IPS-20b (cell line): ENCODE results near the gene TAL1.

Experiments used
- H3K27ac ChIP-seq: one replicate; pipeline ENCODE4 v1.5.1; 2013; ENCODE audit warnings: low read length
- H3K27me3 ChIP-seq: 2 replicates; pipeline ENCODE4 v1.6.1; 2013; ENCODE audit warnings: mild to moderate bottlenecking, low read length, inconsistent platforms; ENCODE audit not compliant: insufficient read depth
- H3K36me3 ChIP-seq: 2 replicates; pipeline ENCODE4 v1.6.1; 2013; ENCODE audit warnings: low read depth, mild to moderate bottlenecking, inconsistent platforms, low read length, moderate library complexity; ENCODE audit not compliant: insufficient read depth
- H3K4me1 ChIP-seq: 2 replicates; pipeline ENCODE4 v1.6.1; 2013; ENCODE audit warnings: mild to moderate bottlenecking, control low read depth, inconsistent platforms, low read length, moderate library complexity; ENCODE audit not compliant: insufficient read depth
- H3K4me3 ChIP-seq: 2 replicates; pipeline ENCODE4 v1.5.1; 2013; ENCODE audit warnings: mild to moderate bottlenecking, low read length, inconsistent platforms
- H3K9ac ChIP-seq: 2 replicates; pipeline ENCODE4 v1.6.1; 2013; ENCODE audit warnings: low read depth, mild to moderate bottlenecking, inconsistent platforms, low read length, moderate library complexity
- H3K9me3 ChIP-seq: 2 replicates; pipeline ENCODE4 v1.6.1; 2013; ENCODE audit warnings: mild to moderate bottlenecking, low read depth, low read length, inconsistent platforms; ENCODE audit not compliant: insufficient read depth

Gene TAL1

GRCh38 chr1:47241114-47242113, 9.4 kb upstream of the TAL1 start:
- no peak overlapping the region for H3K4me3 ChIP-seq
- no peaks in the 10 kb centered on the region for H3K9me3 ChIP-seq
- no peak overlapping the region for H3K9ac ChIP-seq
- H3K27me3 ChIP-seq = peaks cover 64% of the 10 kb centered on the region
- H3K4me1 ChIP-seq = no peaks in the 10 kb centered on the region; the same call in 1 of the 2 replicates
- H3K36me3 ChIP-seq = no peaks in the 10 kb centered on the region
- H3K27ac ChIP-seq = no peak overlapping the region

- no peak overlapping the region for H3K9ac ChIP-seq
- H3K4me3 ChIP-seq = no peak overlapping the region
- no peaks in the 10 kb centered on the region for H3K36me3 ChIP-seq
- H3K27ac ChIP-seq = no peak overlapping the region
- H3K4me1 ChIP-seq = peaks cover 3% of the 10 kb centered on the region; the same call in 1 of the 2 replicates
- H3K9me3 ChIP-seq = no peaks in the 10 kb centered on the region
- peaks cover 80% of the 10 kb centered on the region for H3K27me3 ChIP-seq
Observed at GRCh38 chr1:47238935-47239592, 7.0 kb upstream of the TAL1 start.

- H3K36me3 ChIP-seq = no peaks in the 10 kb centered on the region
- H3K9ac ChIP-seq = no peak overlapping the region
- no peaks in the 10 kb centered on the region; the same call in 1 of the 2 replicates for H3K9me3 ChIP-seq
- H3K27ac ChIP-seq = no peak overlapping the region
- H3K27me3 ChIP-seq = peaks cover 87% of the 10 kb centered on the region
- H3K4me3 ChIP-seq = no peak overlapping the region
- H3K4me1 ChIP-seq = 0 out of 2 replicates have a peak, but pooled peaks cover 8% of the 10 kb centered on the region
Observed at GRCh38 chr1:47235806-47236205, 3.8 kb upstream of the TAL1 start.

- peaks cover 92% of the 10 kb centered on the region for H3K27me3 ChIP-seq
- peaks cover 11% of the 10 kb centered on the region; the same call in 1 of the 2 replicates for H3K4me1 ChIP-seq
- H3K4me3 ChIP-seq = 0 out of 2 replicates have a peak overlapping the region, but pooled peaks have one; percentile 19
- H3K36me3 ChIP-seq = no peaks in the 10 kb centered on the region
- no peaks in the 10 kb centered on the region; the same call in 1 of the 2 replicates for H3K9me3 ChIP-seq
- no peak overlapping the region for H3K27ac ChIP-seq
- no peak overlapping the region for H3K9ac ChIP-seq
Observed at GRCh38 chr1:47235241-47235681, 3.2 kb upstream of the TAL1 start.

GRCh38 chr1:47233186-47233585, 1.2 kb upstream of the TAL1 start:
- peaks cover 97% of the 10 kb centered on the region for H3K27me3 ChIP-seq
- no peak overlapping the region for H3K4me3 ChIP-seq
- H3K27ac ChIP-seq = no peak overlapping the region
- no peak overlapping the region for H3K9ac ChIP-seq
- H3K36me3 ChIP-seq = no peaks in the 10 kb centered on the region
- H3K4me1 ChIP-seq = peaks cover 26% of the 10 kb centered on the region; the same call in 1 of the 2 replicates
- H3K9me3 ChIP-seq = no peaks in the 10 kb centered on the region; the same call in 1 of the 2 replicates

GRCh38 chr1:47231301-47232186, 481 bp downstream of the TAL1 start:
- Histone ChIP-seq H3K36me3 (no peaks in the 10 kb centered on the region), H3K27me3 (peaks cover 100% of the 10 kb centered on the region), H3K9ac (no peak overlapping the region), H3K4me3 (peak overlapping the region; percentile 45), H3K27ac (no peak overlapping the region), H3K9me3 (peaks cover 5% of the 10 kb centered on the region; the same call in 1 of the 2 replicates), H3K4me1 (peaks cover 26% of the 10 kb centered on the region; the same call in 1 of the 2 replicates)

GRCh38 chr1:47230692-47231300, 1.2 kb downstream of the TAL1 start:
- Histone ChIP-seq H3K27ac (no peak overlapping the region), H3K27me3 (peaks cover 100% of the 10 kb centered on the region), H3K9ac (no peak overlapping the region), H3K4me3 (peak overlapping the region; percentile 54; the same call in 1 of the 2 replicates), H3K9me3 (peaks cover 5% of the 10 kb centered on the region; the same call in 1 of the 2 replicates), H3K4me1 (peaks cover 28% of the 10 kb centered on the region; the same call in 1 of the 2 replicates), H3K36me3 (no peaks in the 10 kb centered on the region)

GRCh38 chr1:47229886-47230691, 1.9 kb downstream of the TAL1 start:
- H3K9ac ChIP-seq = no peak overlapping the region
- H3K4me3 ChIP-seq = peak overlapping the region; percentile 54; the same call in 1 of the 2 replicates
- H3K27ac ChIP-seq = no peak overlapping the region
- H3K27me3 ChIP-seq = peaks cover 100% of the 10 kb centered on the region
- H3K4me1 ChIP-seq = peaks cover 27% of the 10 kb centered on the region
- H3K9me3 ChIP-seq = peaks cover 5% of the 10 kb centered on the region; the same call in 1 of the 2 replicates
- H3K36me3 ChIP-seq = no peaks in the 10 kb centered on the region

- peak overlapping the region; percentile 43; the same call in 1 of the 2 replicates for H3K4me3 ChIP-seq
- peaks cover 5% of the 10 kb centered on the region; the same call in 1 of the 2 replicates for H3K9me3 ChIP-seq
- H3K36me3 ChIP-seq = no peaks in the 10 kb centered on the region
- no peak overlapping the region for H3K9ac ChIP-seq
- peaks cover 29% of the 10 kb centered on the region for H3K4me1 ChIP-seq
- peaks cover 100% of the 10 kb centered on the region for H3K27me3 ChIP-seq
- H3K27ac ChIP-seq = no peak overlapping the region
Observed at GRCh38 chr1:47229031-47229885, 2.8 kb downstream of the TAL1 start.
